RWPE2 (cell line): Measurements from ENCODE around the gene GPR146.

Experiments used
- ATAC-seq: fragments of 200-7000 bp; cut with Tn5 transposase; 3 replicates; pipeline ENCODE4 v1.9.1; 2021; ENCODE audit warnings: low read depth
- DNase-seq: peaks from one replicate; pipeline ENCODE4 v3.0.0-alpha.2; 2020; ENCODE audit warnings: low spot score
- H3K27ac ChIP-seq: fragments of 450-650 bp; 2 replicates; pipeline ENCODE4 v1.5.1; 2017; ENCODE audit warnings: mild to moderate bottlenecking; ENCODE audit not compliant: poor library complexity, severe bottlenecking
- H3K27me3 ChIP-seq: fragments of 250-450 bp; sonication (Bioruptor Pico); 2 replicates; pipeline ENCODE4 v1.5.1; 2021; ENCODE audit warnings: mild to moderate bottlenecking, moderate library complexity; ENCODE audit not compliant: insufficient read depth, poor library complexity, severe bottlenecking
- H3K36me3 ChIP-seq: fragments of 250-450 bp; sonication (Bioruptor Pico); 2 replicates; pipeline ENCODE4 v1.5.1; 2020; ENCODE audit warnings: low read depth, mild to moderate bottlenecking, moderate library complexity
- H3K4me1 ChIP-seq: fragments of 250-450 bp; sonication (Bioruptor Pico); 2 replicates; pipeline ENCODE4 v1.5.1; 2021; ENCODE audit warnings: mild to moderate bottlenecking, moderate library complexity; ENCODE audit not compliant: insufficient read depth, poor library complexity, severe bottlenecking
- H3K4me3 ChIP-seq: fragments of 250-450 bp; sonication (Bioruptor Pico); 2 replicates; pipeline ENCODE4 v1.5.1; 2021; ENCODE audit warnings: mild to moderate bottlenecking, moderate library complexity; ENCODE audit not compliant: severe bottlenecking
- H3K9me3 ChIP-seq: fragments of 250-450 bp; sonication (Bioruptor Pico); 2 replicates; pipeline ENCODE4 v1.5.1; 2021; ENCODE audit warnings: mild to moderate bottlenecking, moderate library complexity; ENCODE audit not compliant: severe bottlenecking
- CTCF ChIP-seq: fragments of 450-650 bp; IDR thresholded peaks from one replicate; pipeline ENCODE4 v1.5.1; 2017; ENCODE audit warnings: mild to moderate bottlenecking, moderate library complexity; ENCODE audit not compliant: poor library complexity, severe bottlenecking

GPR146 gene

GRCh38 chr7:1024331-1024841 lies 20.0 kb upstream of the GPR146 start:
- Histone ChIP-seq H3K4me3 (no peak overlapping the region), H3K9me3 (no peaks in the 10 kb centered on the region), H3K27ac (no peak overlapping the region), H3K4me1 (peaks cover 5% of the 10 kb centered on the region), H3K36me3 (peaks cover 25% of the 10 kb centered on the region), H3K27me3 (no peaks in the 10 kb centered on the region)
- DNase-seq (no peak), ATAC-seq (no peak)
- TF ChIP-seq CTCF: no peak

- DNase-seq: no peak
- peaks cover 25% of the 10 kb centered on the region for H3K36me3 ChIP-seq
- no peak for ATAC-seq
- H3K9me3 ChIP-seq: no peaks in the 10 kb centered on the region
- H3K4me1 ChIP-seq: peaks cover 5% of the 10 kb centered on the region
- no peak overlapping the region for H3K27ac ChIP-seq
- TF ChIP-seq CTCF: no peak
- H3K27me3 ChIP-seq: no peaks in the 10 kb centered on the region
- H3K4me3 ChIP-seq: no peak overlapping the region
Observed at GRCh38 chr7:1024876-1025742, 19.2 kb upstream of the GPR146 start.

GRCh38 chr7:1025743-1026581 lies 18.4 kb upstream of the GPR146 start:
- H3K4me3 ChIP-seq: no peak overlapping the region
- DNase-seq: no peak
- no peaks in the 10 kb centered on the region for H3K9me3 ChIP-seq
- TF ChIP-seq CTCF: no peak
- no peak for ATAC-seq
- H3K36me3 ChIP-seq: peaks cover 25% of the 10 kb centered on the region
- H3K27me3 ChIP-seq: no peaks in the 10 kb centered on the region
- H3K4me1 ChIP-seq: peaks cover 5% of the 10 kb centered on the region
- H3K27ac ChIP-seq: no peak overlapping the region

- no peak for TF ChIP-seq CTCF
- Histone ChIP-seq H3K4me1 (peaks cover 5% of the 10 kb centered on the region), H3K4me3 (peak overlapping the region; percentile 78), H3K27me3 (no peaks in the 10 kb centered on the region), H3K36me3 (peaks cover 25% of the 10 kb centered on the region), H3K9me3 (no peaks in the 10 kb centered on the region), H3K27ac (no peak overlapping the region)
- ATAC-seq: no peak
- no peak for DNase-seq
Observed at GRCh38 chr7:1026721-1027161, 17.6 kb upstream of the GPR146 start.
